ENCODE data around the gene FARS2.
"Not testable (repeated sequence)": the region's sequence is repeated elsewhere in the genome, so short reads cannot be mapped to it uniquely, and the experiment has no call there.

Gene FARS2

GRCh38 chr6:5554226-5554625, 292.9 kb downstream of the FARS2 start:
- DNase-seq = no peak

DNA sequence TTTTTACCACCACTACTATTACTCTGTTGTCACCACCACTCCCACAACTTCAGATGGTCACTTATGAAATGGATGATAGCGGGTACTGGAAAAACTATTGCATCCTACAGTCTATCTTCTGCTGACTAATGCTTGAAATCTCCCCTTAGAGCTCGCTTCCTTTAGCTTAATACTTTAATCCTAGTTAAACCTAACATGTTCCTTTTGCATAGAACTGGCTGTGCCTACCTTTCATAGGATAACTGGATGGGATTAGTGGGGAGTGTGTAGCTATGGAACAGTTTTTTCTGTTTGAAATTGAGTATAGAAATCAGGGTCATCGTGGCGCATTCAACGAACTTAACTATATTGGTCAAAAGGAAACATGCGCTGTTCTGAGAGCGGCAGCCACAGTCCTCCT, 294.7 kb downstream of the FARS2 start:
- no peak for DNase-seq

GRCh38 chr6:5557506-5557905, 296.2 kb downstream of the FARS2 start:
- no peak for DNase-seq

DNA sequence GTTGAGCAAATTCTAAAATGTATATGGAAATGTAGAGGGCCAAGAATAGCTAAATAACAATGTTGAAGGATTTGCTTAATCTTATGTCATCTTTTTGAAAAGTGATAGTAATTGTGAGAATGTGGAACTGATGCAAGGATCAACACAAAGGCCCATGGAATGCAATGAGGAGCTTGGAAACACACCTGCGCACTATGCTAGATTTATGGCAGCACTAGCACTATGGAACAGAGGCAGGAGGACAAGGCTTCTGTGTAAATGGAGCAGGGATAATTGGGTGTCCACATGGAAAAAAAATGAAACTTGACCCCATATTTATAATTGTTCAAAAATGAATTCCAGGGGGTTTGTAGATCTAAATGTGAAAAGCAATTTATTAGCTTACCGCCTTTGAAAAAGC, 298.3 kb downstream of the FARS2 start:
- DNase-seq = no peak

- DNase-seq = no peak
Observed at GRCh38 chr6:5562277-5562676, 301.0 kb downstream of the FARS2 start.

- DNase-seq = no peak
Observed at GRCh38 chr6:5563086-5563485, 301.8 kb downstream of the FARS2 start.

DNA sequence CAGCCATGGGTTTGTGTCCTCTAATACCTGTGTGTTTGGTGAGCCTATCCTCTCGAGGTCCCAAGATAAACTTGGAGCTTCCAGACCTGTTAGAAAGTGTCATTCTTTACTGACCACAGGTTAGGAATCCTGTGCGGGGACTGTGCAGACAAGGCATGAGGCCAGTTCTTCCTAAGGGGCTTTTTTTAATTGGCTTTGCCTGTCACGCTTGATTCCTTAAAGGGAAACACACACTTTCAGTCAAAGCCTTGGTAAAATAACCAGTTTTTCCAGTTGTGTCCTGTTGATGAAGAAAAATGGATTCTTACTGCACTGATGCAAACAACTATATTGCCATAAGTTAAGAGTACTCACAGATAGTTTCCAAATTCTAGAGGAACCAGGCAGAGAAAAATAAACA, 303.4 kb downstream of the FARS2 start:
- not testable (repeated sequence) for DNase-seq

- DNase-seq = no peak
Observed at GRCh38 chr6:5565971-5566370, 304.7 kb downstream of the FARS2 start.

DNA sequence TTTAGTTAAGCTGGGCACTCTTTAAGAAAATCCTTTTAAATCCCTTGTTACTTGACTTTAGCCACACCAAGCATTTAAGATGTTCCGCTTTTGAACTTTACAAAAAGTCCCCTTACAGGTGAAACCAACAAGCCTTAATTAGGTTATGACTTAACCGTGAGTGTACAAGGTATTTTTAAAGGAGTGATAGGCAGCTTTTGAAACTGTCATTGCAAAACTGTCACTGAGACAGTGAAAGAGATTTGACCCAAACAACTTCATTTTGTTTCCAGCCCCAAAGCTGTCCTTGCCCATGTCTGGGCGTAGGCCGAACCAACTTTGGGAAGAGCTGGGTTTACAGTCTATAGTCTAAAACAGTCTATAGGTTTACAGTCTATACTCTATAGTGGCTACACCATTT, 305.4 kb downstream of the FARS2 start:
- DNase-seq = no peak

- DNase-seq = no peak
Observed at GRCh38 chr6:5567352-5567751, 306.0 kb downstream of the FARS2 start.

GRCh38 chr6:5567890-5568289, 306.6 kb downstream of the FARS2 start:
- no peak for DNase-seq

DNA sequence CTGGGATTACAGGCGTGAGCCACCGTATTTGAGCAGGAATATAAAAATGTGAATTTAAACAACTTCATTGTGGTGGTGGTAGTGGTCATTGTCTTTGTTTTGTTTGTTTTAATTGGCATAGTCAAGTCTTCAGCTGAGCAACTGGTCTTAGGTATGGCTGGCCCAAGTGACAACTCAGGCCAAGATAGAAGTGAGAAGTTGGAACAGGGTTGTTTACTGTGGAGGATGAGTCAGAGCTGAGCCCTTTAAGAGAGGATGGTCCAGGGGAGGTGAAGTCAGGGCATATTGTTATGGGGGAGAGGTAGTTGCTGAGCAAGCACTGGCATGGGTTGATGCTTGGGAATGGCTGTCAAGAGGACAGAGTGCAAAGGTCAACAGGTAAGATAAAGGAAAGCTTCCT, 308.2 kb downstream of the FARS2 start:
- no peak for DNase-seq

- DNase-seq = no peak
Observed at GRCh38 chr6:5570641-5571040, 309.3 kb downstream of the FARS2 start.

DNA sequence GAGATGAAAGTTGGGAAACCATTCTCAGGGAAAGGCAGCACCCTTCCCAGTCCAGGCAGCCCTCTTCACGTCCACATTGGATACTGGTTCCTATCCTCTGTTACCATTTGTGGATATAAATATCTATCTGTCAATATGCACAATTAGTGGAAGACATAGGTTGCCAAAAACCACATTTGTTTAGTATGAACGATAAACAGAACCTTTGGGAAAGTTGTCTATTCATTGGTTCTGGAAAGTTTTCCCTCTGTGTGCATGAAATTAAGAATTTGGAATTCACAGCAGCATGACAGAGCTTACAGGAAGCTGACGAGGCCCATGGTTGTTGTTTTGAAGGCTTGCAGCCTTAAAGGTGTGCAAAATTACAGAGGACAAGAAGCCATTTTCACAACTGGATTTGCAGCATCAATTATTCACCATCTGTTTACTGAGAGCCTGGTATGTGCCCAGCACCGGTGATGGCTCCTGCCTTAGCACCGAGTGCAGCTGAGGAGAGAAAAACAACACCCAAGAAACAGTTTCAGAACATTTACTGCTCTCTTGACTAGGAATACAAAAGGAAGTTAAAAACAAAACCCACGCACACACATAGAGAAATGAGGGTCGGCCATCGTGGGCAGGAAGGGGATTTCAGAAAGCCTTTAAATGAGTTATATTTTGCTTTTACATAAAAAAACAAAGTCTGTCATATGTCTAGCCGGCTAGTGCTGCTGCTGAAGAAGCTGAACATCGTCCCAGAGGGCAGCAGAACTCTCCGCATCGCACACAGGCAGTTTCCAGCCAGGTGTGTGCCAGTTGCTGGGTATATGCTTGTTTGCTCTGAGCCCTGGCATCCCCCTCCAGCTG, 319.6 kb downstream of the FARS2 start:
- DNase-seq = no peak

DNA sequence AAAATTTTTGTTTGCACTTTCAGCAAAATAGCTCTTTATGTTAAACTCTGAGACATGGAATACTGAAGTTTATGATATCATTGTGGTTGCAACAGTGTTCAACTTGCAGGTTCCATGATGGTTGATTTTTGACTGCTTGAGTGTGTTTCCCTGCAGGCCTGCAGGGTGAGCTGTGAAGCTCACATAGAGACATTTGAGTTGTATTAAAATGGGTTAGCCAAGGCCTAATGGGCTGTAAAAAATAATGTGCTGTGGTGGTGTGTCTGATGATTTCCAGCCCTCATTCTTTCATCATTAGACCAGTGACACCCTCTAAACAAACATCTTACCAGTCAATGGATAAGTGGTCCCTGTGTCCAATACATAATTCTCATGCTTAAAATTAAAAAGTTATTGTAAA, 321.4 kb downstream of the FARS2 start:
- DNase-seq = no peak

DNA sequence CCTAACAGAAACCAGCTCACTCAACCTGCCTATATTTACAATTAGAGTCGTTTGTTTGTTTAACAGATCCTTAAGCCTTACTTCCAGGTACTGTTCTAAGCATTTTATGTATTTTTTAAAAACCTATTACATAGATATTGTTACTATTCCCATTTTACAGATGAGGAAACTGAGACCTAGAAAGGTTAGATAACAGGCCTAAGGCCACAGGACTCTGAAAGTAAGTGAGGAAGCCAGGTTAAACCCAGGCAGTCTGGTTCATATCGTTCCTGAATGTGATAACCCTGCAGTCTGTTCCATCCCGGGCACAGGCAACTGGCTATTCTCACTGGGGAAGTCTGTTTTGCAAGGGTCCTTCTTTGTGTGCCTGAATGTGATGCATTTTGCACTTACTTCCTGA, 322.2 kb downstream of the FARS2 start:
- DNase-seq = no peak

DNA sequence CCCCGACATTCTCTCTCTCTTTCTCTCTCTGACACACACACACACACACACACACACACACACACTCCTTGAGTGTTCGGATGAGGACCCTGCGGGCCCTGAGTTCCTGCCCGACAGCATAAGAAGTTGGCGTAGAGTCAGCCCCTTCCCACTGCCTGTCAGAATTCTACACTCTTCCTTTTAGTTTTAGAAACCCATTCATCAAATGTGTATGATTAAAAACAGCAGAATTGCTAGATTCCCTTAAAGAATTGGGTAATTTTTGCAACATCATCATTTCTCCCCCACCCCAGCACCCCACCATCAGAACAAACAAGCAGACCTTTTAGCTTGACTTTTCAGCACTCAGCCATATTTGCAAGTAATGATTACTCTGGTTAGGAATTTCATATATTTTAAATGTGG, 322.8 kb downstream of the FARS2 start:
- no peak for DNase-seq

DNA sequence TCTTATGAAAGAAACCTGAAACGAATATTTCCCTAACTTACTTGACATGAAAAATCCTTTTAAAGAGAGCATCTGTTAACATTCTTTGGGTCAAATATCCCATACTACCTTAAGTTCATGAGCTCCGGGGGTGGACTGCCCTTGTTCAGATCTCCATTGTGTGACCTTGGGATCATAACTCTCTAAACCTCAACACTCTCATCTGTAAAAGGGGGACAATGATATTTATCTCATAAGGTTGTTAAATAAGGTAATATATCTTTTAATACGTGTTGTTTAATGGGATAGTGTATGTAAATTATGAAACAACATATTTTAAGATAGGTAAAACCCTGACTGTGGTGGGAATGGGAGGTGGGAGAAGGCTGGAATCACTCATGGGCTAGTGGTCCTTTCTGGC, 326.3 kb downstream of the FARS2 start:
- DNase-seq = no peak

GRCh38 chr6:5589422-5590141, 328.3 kb downstream of the FARS2 start:
- no peak for DNase-seq

GRCh38 chr6:5590187-5590586, 328.9 kb downstream of the FARS2 start:
- DNase-seq = no peak

DNA sequence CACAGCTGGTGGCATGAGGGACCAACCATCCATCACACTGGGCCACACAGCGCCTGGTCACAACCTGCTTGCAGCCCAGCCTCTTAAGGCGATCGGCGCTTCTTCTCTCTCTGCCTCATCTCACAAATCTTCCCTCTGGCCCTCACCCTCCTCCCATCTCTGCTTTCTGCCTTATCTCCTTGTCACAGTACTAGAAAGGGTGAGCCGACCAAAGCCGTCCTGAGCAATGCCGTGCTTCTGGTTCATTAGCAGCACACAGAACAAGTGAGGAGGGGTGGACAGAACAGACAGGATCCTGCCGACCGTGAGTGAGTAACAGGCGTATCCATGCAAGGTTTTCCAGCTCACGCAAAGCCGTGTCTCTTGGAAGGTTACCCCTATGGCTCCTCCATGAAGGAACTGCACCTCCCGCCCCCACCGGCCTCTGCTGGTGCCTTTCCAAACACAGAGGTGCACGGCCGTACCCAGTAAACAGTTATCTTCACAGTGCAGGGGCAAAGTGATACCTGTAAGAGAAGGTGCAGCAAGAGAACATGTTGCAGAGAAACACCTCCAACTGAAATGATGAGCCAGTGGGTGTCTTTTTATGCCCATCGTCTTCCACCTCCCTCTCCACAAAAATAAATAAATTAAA, 331.7 kb downstream of the FARS2 start:
- no peak for DNase-seq

- DNase-seq = no peak
Observed at GRCh38 chr6:5595184-5595583, 333.9 kb downstream of the FARS2 start.

DNA sequence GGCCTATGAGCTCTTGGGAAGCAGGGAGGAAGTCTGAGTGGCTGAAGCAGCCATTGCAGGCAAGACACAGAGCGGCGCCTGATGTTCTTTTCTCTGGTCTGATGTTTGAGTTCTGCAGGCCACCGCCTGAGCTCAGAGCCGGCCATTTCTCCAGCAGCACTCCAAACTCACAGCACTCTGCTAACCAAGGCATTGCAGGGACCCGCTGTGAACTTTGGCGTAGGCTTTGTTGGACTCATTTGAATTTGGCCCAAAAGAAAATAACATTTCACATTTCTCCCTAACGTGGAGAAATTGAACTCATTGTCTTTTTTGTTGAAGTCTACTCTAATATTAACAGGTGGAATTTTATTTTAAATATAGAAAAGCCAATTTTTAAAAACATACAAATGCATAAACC, 336.1 kb downstream of the FARS2 start:
- DNase-seq = no peak

- DNase-seq = no peak
Observed at GRCh38 chr6:5598123-5598522, 336.8 kb downstream of the FARS2 start.

Data from stimulated activated CD4-positive, alpha-beta T cell treated with anti-CD3 and anti-CD28 coated beads, Interleukin-2, amount 100 ng/mL, for 48 hours (primary cell).